OCI-LY1 (cell line): Measurements from ENCODE around the gene RAB7B.

Experiments
- EZH2 ChIP-seq: fragments of 200-600 bp; sonication (generic), shearing (Covaris generic); IDR thresholded peaks from 2 replicates; pipeline ENCODE4 v1.8.0; 2017; ENCODE audit warnings: borderline replicate concordance, mixed run types, mild to moderate bottlenecking, antibody characterized with exemption, low read length, moderate library complexity, mixed read lengths
- TF ChIP-seq, protein P1 (sequence below): fragments of 200-600 bp; sonication (generic), shearing (Covaris generic); IDR thresholded peaks from 2 replicates; pipeline ENCODE4 v1.5.1; 2017; ENCODE audit warnings: mild to moderate bottlenecking, antibody characterized with exemption, low read length, moderate library complexity, mixed read lengths

DNA sequence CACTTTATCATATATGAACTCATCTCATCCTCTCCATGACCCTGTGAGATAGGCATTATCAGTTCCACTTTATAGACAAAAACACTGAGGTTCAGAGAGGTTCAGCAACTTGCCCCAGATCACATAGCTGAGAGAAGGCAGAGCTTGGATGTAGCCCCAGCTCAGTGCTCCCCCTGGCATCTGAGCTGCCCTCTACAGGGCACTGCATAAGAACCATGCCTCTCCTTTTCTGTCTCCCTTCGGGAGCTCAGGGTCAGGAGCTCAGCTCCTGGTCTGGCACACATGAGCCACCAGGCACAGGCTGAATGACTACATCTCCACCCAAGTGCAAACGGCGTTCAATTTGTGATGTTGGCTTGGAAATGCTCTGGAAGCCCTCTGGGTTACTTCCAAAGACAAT lies 16.9 kb downstream of the RAB7B start:
- TF ChIP-seq, protein P1, sequence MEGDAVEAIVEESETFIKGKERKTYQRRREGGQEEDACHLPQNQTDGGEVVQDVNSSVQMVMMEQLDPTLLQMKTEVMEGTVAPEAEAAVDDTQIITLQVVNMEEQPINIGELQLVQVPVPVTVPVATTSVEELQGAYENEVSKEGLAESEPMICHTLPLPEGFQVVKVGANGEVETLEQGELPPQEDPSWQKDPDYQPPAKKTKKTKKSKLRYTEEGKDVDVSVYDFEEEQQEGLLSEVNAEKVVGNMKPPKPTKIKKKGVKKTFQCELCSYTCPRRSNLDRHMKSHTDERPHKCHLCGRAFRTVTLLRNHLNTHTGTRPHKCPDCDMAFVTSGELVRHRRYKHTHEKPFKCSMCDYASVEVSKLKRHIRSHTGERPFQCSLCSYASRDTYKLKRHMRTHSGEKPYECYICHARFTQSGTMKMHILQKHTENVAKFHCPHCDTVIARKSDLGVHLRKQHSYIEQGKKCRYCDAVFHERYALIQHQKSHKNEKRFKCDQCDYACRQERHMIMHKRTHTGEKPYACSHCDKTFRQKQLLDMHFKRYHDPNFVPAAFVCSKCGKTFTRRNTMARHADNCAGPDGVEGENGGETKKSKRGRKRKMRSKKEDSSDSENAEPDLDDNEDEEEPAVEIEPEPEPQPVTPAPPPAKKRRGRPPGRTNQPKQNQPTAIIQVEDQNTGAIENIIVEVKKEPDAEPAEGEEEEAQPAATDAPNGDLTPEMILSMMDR = no peak
- no peak for TF ChIP-seq EZH2
